Pons (tissue), 1 donor: ENCODE data around the gene GOLGA6C.
"Not testable (repeated sequence)": the region's sequence is repeated elsewhere in the genome, so short reads cannot be mapped to it uniquely, and the experiment has no call there.

Experiments
- DNase-seq: peaks from one replicate; pipeline ENCODE4 v3.0.0-alpha.2; 2016; ENCODE audit warnings: low spot score

GOLGA6C gene

GRCh38 chr15:75258620-75259343 is 648 bp downstream of the GOLGA6C start:
- DNase-seq, result not testable (repeated sequence)

GRCh38 chr15:75259873-75260272 is 1.7 kb downstream of the GOLGA6C start:
- not testable (repeated sequence) for DNase-seq

- not testable (repeated sequence) for DNase-seq
Measured at GRCh38 chr15:75273751-75274359, 15.7 kb downstream of the GOLGA6C start.

GRCh38 chr15:75274509-75275107 is 16.5 kb downstream of the GOLGA6C start:
- not testable (repeated sequence) for DNase-seq

- not testable (repeated sequence) for DNase-seq
Measured at GRCh38 chr15:75275617-75276016, 17.5 kb downstream of the GOLGA6C start.

GRCh38 chr15:75278497-75278896 is 20.4 kb downstream of the GOLGA6C start:
- DNase-seq, result not testable (repeated sequence)

- not testable (repeated sequence) for DNase-seq
Measured at GRCh38 chr15:75282572-75282971, 24.4 kb downstream of the GOLGA6C start, which contains the start of gene GOLGA6D. Gene GOLGA6D, plus strand, starts transcription at chr15:75282835. Its CDS starts 41 bp downstream, at chr15:75282876.

GRCh38 chr15:75284152-75284551 is 26.0 kb downstream of the GOLGA6C start:
- not testable (repeated sequence) for DNase-seq

GRCh38 chr15:75293660-75294059 is 35.5 kb downstream of the GOLGA6C start:
- not testable (repeated sequence) for DNase-seq

GRCh38 chr15:75298541-75299310 is 40.6 kb downstream of the GOLGA6C start:
- not testable (repeated sequence) for DNase-seq

GRCh38 chr15:75299311-75299688 is 41.2 kb downstream of the GOLGA6C start:
- not testable (repeated sequence) for DNase-seq

- DNase-seq, result not testable (repeated sequence)
Measured at GRCh38 chr15:75300026-75300425, 41.9 kb downstream of the GOLGA6C start.

GRCh38 chr15:75302318-75302717 is 44.2 kb downstream of the GOLGA6C start:
- DNase-seq, result no peak

GRCh38 chr15:75302753-75303152 is 44.6 kb downstream of the GOLGA6C start:
- not testable (repeated sequence) for DNase-seq

GRCh38 chr15:75306188-75306587 is 48.1 kb downstream of the GOLGA6C start:
- no peak for DNase-seq

- no peak for DNase-seq
Measured at GRCh38 chr15:75307778-75308390, 49.8 kb downstream of the GOLGA6C start.

- no peak for DNase-seq
Measured at GRCh38 chr15:75309711-75310110, 51.6 kb downstream of the GOLGA6C start.

GRCh38 chr15:75312548-75312947 is 54.4 kb downstream of the GOLGA6C start:
- DNase-seq, result not testable (repeated sequence)

GRCh38 chr15:75313116-75313845 is 55.1 kb downstream of the GOLGA6C start:
- no peak for DNase-seq

- no peak for DNase-seq
Measured at GRCh38 chr15:75314552-75315290, 56.6 kb downstream of the GOLGA6C start.
